Measurements from ENCODE around the gene SLC11A1.

Gene SLC11A1

DNA sequence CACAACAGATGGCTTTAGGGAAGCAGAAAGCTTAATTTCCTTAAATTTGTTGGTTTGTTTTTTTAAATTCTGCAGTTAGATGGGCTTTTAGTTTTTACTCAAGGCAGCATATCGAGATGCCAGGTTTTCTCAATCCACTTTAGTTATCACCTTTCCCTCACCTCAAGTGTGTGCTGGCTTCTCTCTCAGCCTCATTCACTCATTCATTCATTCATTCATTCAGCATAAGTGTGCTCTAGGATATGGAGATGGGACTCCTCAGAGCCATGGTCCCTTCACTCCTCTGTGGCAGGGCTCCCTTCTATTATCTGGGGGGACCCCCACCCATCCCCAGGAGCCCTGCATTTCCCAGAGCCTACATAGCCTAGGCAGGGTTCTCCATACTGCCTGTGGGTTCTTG is 55.9 kb downstream of the SLC11A1 start:
- no peak for DNase-seq

GRCh38 chr2:218438596-218438995 is 56.5 kb downstream of the SLC11A1 start:
- DNase-seq = no peak

DNA sequence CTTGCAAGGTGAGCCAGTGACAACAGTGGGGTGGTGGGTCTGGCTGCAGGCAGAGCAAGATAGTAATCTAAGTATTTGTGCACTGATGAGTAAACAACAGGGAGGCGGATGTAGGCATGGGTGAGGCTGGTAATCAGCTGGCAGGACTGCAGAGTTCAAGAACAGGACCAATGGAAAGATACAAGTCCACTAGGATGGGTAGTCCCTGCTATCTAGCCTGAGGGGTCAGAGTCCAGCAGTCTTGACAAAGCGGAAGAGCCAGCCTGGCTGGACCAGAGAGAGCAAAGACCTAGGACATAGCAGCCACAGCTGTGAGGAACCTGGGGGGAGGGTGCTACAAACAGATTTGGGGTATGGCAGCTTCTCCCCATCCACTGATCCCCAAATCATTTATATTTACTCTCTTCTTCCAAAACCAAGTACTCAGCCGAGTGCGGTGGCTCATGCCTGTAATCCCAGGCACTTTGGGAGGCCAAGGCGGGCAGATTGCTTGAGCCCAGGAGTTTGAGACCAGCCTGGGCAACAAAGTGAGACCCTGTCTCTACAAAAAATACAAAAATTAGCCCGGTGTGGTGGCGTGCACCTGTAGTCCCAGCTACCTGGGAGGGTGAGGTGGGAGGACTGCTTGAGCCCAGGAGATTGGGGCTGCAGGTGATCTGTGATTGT is 62.8 kb downstream of the SLC11A1 start:
- DNase-seq = no peak

GRCh38 chr2:218445602-218446001 is 63.5 kb downstream of the SLC11A1 start:
- no peak for DNase-seq
